BE2C (cell line): ENCODE measurements around the gene ADCY2. TPM values are rescaled to one million over a fixed set of nuclear protein-coding genes. Genes with fewer than 3 reads are reported as not detected.

Experiments used
- DNase-seq: peaks from one replicate; pipeline ENCODE4 v3.0.0-alpha.2; 2020
- H3K27me3 ChIP-seq: fragments of 250-450 bp; sonication (Bioruptor Pico); 2 replicates; pipeline ENCODE4 v1.5.1; 2020; ENCODE audit warnings: mild to moderate bottlenecking
- H3K36me3 ChIP-seq: fragments of 250-450 bp; sonication (Bioruptor Pico); 2 replicates; pipeline ENCODE4 v1.5.1; 2020; ENCODE audit warnings: mild to moderate bottlenecking
- H3K4me1 ChIP-seq: fragments of 250-450 bp; sonication (Bioruptor Pico); 2 replicates; pipeline ENCODE4 v1.5.1; 2020
- H3K4me3 ChIP-seq: 2 replicates; pipeline ENCODE4 v1.5.1; 2011; ENCODE audit warnings: low read depth, low read length
- H3K9me3 ChIP-seq: fragments of 250-450 bp; sonication (Bioruptor Pico); 2 replicates; pipeline ENCODE4 v1.5.1; 2020
- polyA plus RNA-seq: library from polyadenylated mRNA; unstranded; fragments of >200 nt; gene quantifications from one replicate; pipeline ENCODE4 v1.2.1, GENCODE V29; 2012; ENCODE audit warnings: low read depth, missing spikeins; ENCODE audit not compliant: insufficient read length, insufficient read depth
- TF ChIP-seq, protein P1 (sequence below): IDR thresholded peaks from 2 replicates; pipeline ENCODE4 v1.5.1; 2012; ENCODE audit warnings: mild to moderate bottlenecking, low read depth, low read length

ADCY2 gene
- polyA plus RNA-seq = 0.20 TPM

DNA sequence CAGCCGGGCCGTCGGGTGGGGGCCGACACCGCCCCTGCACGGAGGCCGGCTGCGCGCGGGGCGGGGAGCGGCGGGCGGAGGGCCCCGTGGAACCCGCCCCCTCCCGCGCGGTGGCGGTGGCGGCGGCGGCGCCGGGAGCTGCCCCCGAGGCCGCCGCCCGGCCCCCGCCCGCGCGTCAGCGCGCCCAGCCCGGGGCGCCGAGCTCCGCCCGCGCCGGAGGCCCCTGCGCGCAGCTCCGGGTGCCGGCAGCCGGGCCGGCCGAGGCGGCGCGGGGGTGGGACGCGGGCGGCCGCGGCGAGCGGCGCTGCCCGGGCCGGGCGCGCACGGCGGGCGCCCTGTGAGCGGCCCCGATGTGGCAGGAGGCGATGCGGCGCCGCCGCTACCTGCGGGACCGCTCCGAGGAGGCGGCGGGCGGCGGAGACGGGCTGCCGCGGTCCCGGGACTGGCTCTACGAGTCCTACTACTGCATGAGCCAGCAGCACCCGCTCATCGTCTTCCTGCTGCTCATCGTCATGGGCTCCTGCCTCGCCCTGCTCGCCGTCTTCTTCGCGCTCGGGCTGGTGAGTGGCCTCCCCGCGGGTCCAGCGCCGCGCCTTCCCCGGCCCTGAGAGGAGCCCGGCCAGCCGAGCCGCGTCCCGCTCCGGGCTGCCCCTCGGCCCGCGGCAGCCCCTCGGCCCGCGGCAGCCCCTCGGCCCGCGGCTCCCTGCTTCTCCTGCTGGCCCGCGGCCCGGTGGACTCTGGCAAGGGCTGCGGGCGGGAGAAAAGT, at the start of gene ADCY2:
ADCY2 (plus strand) TSS at position 192 of the 766 bp plus-strand sequence; CDS start at position 351, 159 bp downstream.
- TF ChIP-seq, protein P1, sequence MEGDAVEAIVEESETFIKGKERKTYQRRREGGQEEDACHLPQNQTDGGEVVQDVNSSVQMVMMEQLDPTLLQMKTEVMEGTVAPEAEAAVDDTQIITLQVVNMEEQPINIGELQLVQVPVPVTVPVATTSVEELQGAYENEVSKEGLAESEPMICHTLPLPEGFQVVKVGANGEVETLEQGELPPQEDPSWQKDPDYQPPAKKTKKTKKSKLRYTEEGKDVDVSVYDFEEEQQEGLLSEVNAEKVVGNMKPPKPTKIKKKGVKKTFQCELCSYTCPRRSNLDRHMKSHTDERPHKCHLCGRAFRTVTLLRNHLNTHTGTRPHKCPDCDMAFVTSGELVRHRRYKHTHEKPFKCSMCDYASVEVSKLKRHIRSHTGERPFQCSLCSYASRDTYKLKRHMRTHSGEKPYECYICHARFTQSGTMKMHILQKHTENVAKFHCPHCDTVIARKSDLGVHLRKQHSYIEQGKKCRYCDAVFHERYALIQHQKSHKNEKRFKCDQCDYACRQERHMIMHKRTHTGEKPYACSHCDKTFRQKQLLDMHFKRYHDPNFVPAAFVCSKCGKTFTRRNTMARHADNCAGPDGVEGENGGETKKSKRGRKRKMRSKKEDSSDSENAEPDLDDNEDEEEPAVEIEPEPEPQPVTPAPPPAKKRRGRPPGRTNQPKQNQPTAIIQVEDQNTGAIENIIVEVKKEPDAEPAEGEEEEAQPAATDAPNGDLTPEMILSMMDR = no peak
- Histone ChIP-seq H3K27me3 (peaks cover 23% of the 10 kb centered on the region), H3K4me1 (no peaks in the 10 kb centered on the region), H3K4me3 (no peak within 1 kb of the TSS), H3K9me3 (no peaks in the 10 kb centered on the region; the same call in 1 of the 2 replicates), H3K36me3 (no peaks in the 10 kb centered on the region)
- no peak for DNase-seq

DNA sequence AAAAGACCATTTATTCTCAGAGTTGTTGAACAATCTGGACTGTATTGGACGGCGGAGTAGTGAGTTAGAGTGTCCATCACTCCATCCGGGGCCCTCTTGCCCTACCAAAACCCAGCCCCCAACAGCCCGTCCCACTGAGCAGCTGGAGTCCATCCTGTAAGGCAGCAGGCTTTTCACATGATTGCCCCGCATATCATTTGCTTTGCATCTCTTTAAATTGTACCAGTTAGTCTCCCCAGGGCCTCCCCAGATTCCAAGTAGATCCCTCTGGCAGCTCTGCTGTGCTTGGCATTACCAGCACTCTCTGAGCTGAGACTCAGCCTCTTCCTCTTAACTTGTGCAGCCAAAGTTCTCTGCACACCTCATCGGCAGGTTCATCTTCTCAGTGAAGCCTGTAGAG, 48.6 kb upstream of the ADCY2 start:
- Histone ChIP-seq H3K9me3 (no peaks in the 10 kb centered on the region), H3K36me3 (no peaks in the 10 kb centered on the region), H3K4me3 (no peak overlapping the region), H3K27me3 (no peaks in the 10 kb centered on the region), H3K4me1 (no peaks in the 10 kb centered on the region)
- TF ChIP-seq, protein P1 = no peak
- no peak for DNase-seq

DNA sequence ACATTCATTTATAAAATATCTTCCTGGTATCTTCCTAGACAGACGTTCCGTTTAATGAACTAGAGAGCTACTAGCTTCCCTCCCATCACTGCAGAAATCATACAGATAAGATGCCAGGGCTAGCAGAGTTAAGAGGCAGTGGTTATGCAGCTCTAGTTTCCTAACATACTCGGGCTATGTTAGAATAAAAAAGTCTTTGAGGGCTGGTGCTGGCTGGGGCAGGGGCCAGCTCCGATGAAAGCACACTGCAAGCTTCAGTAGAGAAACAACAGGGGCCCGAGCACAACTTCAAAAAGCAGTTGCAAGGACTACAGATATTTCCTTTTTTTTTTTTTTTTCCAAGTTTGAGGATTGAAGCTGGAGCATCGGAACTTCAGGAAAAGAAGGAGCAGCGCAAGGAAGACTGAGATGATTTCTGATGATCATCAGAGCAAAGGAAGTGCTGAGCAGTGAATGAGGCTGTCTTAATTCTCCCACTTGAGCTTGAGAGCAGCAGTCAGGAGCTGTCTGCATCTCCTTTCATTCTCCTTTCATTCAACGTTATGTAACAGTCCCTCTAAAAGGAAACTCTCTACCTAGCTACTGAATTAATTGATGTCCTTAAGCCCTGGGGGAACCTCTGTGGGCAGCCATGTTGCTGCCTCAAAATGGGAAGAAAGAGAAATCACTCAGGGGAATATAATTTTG, 47.6 kb upstream of the ADCY2 start:
- Histone ChIP-seq H3K27me3 (no peaks in the 10 kb centered on the region), H3K4me3 (no peak overlapping the region), H3K4me1 (no peaks in the 10 kb centered on the region), H3K9me3 (no peaks in the 10 kb centered on the region), H3K36me3 (no peaks in the 10 kb centered on the region)
- TF ChIP-seq, protein P1 = no peak
- DNase-seq = no peak

DNA sequence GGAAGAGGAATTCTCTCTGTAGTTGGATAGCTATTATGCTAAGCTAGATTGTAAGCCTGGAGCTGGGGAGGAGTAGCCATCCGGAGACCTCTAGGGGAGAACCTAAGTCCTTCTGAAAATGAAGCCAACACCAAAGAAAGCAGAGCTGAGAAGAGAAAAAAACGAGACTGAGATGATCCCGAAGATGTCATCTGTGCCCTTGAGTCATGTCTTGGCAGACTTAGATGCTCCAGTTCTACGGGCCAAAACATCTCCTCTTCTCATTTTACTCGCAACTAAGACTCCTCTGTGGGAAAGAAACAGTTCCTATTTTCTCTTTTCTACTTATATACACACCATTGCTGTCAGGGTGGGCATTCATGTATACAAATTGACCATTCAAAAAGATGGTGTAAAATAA, 34.3 kb upstream of the ADCY2 start:
- Histone ChIP-seq H3K36me3 (no peaks in the 10 kb centered on the region), H3K9me3 (no peaks in the 10 kb centered on the region), H3K4me3 (no peak overlapping the region), H3K27me3 (no peaks in the 10 kb centered on the region), H3K4me1 (no peaks in the 10 kb centered on the region)
- TF ChIP-seq, protein P1 = no peak
- DNase-seq = no peak

DNA sequence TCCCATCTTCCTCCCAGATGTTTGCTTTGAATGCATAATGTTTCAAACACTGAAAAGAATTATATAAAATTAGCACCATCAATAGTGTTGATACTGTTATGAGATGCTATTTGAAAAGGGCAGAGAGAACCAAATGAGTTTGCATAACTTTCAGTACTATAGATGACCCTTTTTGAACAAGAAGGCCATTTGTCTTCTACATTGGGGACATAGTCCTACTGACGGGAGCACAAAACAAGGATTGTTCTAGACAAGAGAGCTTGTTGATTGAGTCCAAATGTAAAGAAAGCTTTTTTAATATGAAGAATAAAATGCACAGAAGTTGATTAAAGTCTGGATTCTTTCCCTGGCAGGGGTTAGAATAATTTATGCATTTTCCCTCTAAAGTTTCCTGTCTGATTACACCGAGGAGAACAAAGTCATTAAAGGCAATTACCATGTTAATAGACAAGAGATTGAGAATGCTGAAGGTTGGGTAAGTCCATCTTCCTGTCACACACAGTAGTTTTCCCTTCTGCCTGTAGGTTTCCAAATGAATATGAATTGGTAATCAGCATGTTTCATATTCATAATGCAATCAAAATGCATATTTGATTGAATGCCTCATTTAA, 32.8 kb upstream of the ADCY2 start:
- DNase-seq = no peak
- TF ChIP-seq, protein P1 = no peak
- Histone ChIP-seq H3K4me3 (no peak overlapping the region), H3K36me3 (no peaks in the 10 kb centered on the region), H3K27me3 (no peaks in the 10 kb centered on the region), H3K9me3 (no peaks in the 10 kb centered on the region), H3K4me1 (no peaks in the 10 kb centered on the region)
